Endothelial cell (in vitro differentiated cells): ENCODE results near the gene FLNA. TPM values are rescaled to one million over a fixed set of nuclear protein-coding genes. Genes with fewer than 3 reads are reported as not detected.

ENCODE experiments used
- DNase-seq: peaks from one replicate; pipeline ENCODE4 v3.0.0; 2021; ENCODE audit warnings: low spot score
- H3K27ac Mint-ChIP-seq: one replicate; pipeline ENCODE4 v1.8.0; 2021; ENCODE audit warnings: mixed read lengths, inconsistent platforms; ENCODE audit not compliant: unreplicated experiment
- H3K27me3 Mint-ChIP-seq: one replicate; pipeline ENCODE4 v1.8.0; 2021; ENCODE audit warnings: mild to moderate bottlenecking, moderate library complexity, mixed read lengths, inconsistent platforms; ENCODE audit not compliant: unreplicated experiment
- H3K36me3 Mint-ChIP-seq: one replicate; pipeline ENCODE4 v1.8.0; 2021; ENCODE audit warnings: mild to moderate bottlenecking, low read depth, mixed read lengths, inconsistent platforms; ENCODE audit not compliant: unreplicated experiment
- H3K4me1 Mint-ChIP-seq: one replicate; pipeline ENCODE4 v1.8.0; 2021; ENCODE audit warnings: mild to moderate bottlenecking, mixed read lengths, inconsistent platforms; ENCODE audit not compliant: unreplicated experiment
- H3K4me3 Mint-ChIP-seq: one replicate; pipeline ENCODE4 v1.8.0; 2021; ENCODE audit warnings: mild to moderate bottlenecking, mixed read lengths, inconsistent platforms; ENCODE audit not compliant: unreplicated experiment
- H3K9me3 Mint-ChIP-seq: one replicate; pipeline ENCODE4 v1.8.0; 2021; ENCODE audit warnings: mixed read lengths, inconsistent platforms; ENCODE audit not compliant: unreplicated experiment
- total RNA-seq: library from RNA; stranded (reverse); fragmentation: NEBNext Ultra II Directional; extraction: Animal tissue kit (Norgen Biotek cat#: 25700); gene quantifications from one replicate; pipeline ENCODE4 v1.2.1, GENCODE V29; 2021; ENCODE audit not compliant: unreplicated experiment
- TF ChIP-seq, protein P1 (sequence below): fragments of 200-600 bp; sonication (generic); IDR thresholded peaks from one replicate; pipeline ENCODE4 v1.5.0; 2021; ENCODE audit warnings: antibody characterized with exemption; ENCODE audit not compliant: unreplicated experiment

FLNA gene
- total RNA-seq, 1 donor from 2014 or later: 1,022 TPM

DNA sequence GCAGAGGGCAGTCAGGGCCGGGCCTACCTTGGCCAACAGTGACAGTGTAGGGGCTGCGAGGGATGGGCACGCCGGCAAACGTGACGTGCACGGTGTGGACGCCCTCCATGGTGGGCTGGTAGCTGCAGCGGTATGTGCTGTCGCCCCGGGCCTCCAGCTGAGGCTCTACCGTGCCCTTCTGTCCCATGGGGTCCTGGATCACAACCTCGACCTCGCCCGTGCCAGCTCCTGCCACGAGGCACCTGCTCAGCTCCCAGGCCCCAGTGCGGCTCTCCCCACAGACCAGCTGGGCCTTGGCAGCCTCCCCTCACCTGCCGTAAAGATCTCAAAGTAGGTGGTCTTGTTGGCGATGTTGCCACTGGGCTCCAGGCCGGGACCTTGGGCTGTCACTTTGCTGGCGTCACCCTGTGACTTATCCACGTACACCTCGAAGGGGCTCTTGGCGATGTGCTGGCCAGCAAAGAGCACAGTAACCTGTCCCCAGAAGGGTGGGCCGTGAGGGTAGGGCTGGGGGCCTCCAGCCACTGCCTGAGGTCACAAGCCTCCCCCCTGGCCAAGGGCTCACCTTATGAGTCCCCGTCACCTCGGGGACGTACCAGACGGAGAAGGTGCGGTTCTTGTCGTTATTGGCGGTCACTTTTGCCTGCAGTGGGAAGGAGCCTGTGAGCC is 8.3 kb downstream of the FLNA start:
- no peak overlapping the region for H3K4me3 Mint-ChIP-seq
- TF ChIP-seq, protein P1, sequence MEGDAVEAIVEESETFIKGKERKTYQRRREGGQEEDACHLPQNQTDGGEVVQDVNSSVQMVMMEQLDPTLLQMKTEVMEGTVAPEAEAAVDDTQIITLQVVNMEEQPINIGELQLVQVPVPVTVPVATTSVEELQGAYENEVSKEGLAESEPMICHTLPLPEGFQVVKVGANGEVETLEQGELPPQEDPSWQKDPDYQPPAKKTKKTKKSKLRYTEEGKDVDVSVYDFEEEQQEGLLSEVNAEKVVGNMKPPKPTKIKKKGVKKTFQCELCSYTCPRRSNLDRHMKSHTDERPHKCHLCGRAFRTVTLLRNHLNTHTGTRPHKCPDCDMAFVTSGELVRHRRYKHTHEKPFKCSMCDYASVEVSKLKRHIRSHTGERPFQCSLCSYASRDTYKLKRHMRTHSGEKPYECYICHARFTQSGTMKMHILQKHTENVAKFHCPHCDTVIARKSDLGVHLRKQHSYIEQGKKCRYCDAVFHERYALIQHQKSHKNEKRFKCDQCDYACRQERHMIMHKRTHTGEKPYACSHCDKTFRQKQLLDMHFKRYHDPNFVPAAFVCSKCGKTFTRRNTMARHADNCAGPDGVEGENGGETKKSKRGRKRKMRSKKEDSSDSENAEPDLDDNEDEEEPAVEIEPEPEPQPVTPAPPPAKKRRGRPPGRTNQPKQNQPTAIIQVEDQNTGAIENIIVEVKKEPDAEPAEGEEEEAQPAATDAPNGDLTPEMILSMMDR: no peak
- no peaks in the 10 kb centered on the region for H3K4me1 Mint-ChIP-seq
- H3K27ac Mint-ChIP-seq: no peak overlapping the region
- H3K9me3 Mint-ChIP-seq: no peaks in the 10 kb centered on the region
- peaks cover 5% of the 10 kb centered on the region for H3K27me3 Mint-ChIP-seq
- H3K36me3 Mint-ChIP-seq: peaks cover 6% of the 10 kb centered on the region
- no peak for DNase-seq

DNA sequence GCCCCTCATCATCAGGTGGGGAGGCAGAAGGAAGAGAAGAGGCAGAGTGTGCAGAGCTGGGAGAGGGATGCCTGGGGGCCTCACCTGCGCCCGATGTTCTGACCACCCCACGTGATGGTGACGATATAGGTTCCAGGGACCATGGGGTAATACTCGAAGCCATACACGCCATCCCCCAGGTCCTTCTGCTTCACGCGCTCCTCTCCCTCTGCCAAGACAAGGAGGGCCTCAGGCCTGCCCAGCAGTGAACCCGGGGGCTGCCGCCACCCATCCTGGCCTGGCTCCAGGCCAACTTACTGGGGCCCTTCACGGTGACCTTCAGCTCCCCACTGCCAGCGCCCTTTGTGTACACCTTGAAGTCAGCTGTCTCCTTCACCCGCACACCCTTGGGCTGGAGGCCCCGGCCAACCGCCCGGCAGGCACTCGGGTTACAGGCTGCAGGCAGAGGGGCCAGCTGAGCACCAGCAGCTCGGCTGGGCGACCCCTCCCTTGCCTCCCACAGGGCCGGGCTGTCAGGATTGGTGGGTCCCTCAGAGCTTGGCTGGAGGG is 9.3 kb downstream of the FLNA start:
- no peaks in the 10 kb centered on the region for H3K9me3 Mint-ChIP-seq
- peaks cover 6% of the 10 kb centered on the region for H3K36me3 Mint-ChIP-seq
- TF ChIP-seq, protein P1: no peak
- no peak overlapping the region for H3K27ac Mint-ChIP-seq
- peaks cover 5% of the 10 kb centered on the region for H3K27me3 Mint-ChIP-seq
- no peaks in the 10 kb centered on the region for H3K4me1 Mint-ChIP-seq
- no peak overlapping the region for H3K4me3 Mint-ChIP-seq
- no peak for DNase-seq

DNA sequence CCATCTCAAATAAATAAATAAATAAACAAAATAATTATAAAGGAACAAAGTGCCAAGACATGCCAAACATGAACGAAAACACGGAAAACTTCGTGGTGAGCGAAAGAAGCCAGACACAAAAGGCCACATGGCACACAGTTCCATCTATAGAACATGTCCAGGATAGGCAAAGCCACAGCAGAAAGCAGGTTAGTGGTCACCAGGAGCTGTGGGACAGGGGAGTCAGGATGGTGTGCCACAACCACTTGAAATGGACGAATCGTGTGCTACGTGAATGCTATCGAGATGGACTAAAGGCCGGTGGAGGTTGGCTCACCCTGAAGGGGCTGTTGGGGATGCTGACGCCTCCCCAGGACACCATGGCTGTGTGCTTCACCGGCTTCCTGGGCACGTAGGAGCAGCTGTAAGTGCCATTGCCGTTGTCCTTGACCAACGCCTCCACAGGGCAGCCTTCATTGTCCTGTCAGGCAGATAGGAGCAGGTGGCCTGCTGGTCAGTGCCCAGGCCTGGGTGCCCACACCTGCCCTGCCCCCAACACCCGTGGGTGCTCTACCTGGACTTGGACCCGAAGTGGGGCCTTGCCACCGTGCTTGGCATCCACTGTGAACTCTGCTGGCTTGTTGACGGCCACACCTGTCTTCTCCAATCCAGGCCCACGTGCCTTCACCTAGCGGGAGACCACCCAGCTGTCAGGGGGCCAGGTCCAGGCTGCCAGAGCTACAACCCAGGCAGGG is 10.6 kb downstream of the FLNA start:
- Mint-ChIP-seq H3K36me3 (peaks cover 6% of the 10 kb centered on the region), H3K9me3 (no peaks in the 10 kb centered on the region), H3K27ac (peak overlapping the region; percentile 74), H3K27me3 (peaks cover 6% of the 10 kb centered on the region), H3K4me1 (no peaks in the 10 kb centered on the region), H3K4me3 (no peak overlapping the region)
- TF ChIP-seq, protein P1: no peak
- DNase-seq: no peak

DNA sequence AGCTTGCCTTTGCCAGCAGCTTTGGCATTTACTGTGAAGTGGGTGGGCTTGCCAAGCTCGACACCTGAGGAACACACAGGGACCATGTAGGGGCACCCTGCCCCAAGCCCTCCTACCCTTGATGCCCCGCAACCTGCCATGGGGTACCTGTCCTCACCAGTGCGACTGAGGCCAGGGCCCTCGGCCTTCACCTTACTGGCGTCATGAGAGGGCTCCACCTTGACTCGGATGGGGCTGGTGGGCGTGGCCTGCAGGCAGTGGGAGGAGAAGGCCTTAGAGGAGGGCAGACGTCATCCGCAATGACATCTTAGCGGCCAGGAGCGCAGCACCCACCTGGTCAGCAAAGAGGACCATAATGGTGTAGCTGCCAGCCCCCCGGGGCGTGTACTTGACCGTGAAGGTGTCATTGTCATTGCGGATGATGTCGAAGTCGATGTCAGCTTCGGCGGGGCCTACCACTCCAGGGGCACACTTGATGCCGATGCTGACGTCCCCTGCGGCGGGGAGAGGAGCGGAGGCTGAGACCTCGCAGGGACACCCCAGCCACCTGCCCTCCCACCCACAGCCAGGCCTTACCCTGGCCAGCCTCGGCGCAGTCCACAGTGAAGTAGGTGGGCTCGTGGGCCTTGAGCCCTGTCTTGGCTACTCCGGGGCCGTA is 12.2 kb downstream of the FLNA start:
- H3K27me3 Mint-ChIP-seq: peaks cover 8% of the 10 kb centered on the region
- peaks cover 9% of the 10 kb centered on the region for H3K36me3 Mint-ChIP-seq
- no peak for DNase-seq
- no peaks in the 10 kb centered on the region for H3K4me1 Mint-ChIP-seq
- no peak overlapping the region for H3K27ac Mint-ChIP-seq
- TF ChIP-seq, protein P1: no peak
- H3K9me3 Mint-ChIP-seq: no peaks in the 10 kb centered on the region
- H3K4me3 Mint-ChIP-seq: no peak overlapping the region
